RWPE1 (cell line): ENCODE data around the gene CELF4.

Experiments used
- CTCF ChIA-PET: fragments of 350-600 bp; sonication (Branson Sonifier 250); formaldehyde crosslinking; extraction: SDS; loops from one replicate; lab custom pipeline; 2021; lab: Yijun Ruan, JAX
- POLR2A ChIA-PET: fragments of 400-600 bp; formaldehyde crosslinking; extraction: SDS; loops from one replicate; lab custom pipeline; 2020; ENCODE audit warnings: antibody characterized with exemption; ENCODE audit not compliant: low non-redundant PET; lab: Yijun Ruan, JAX
- DNase-seq: peaks from one replicate; pipeline ENCODE4 v3.0.0; 2012; ENCODE audit warnings: low spot score
- H3K27ac ChIP-seq: fragments of 450-650 bp; 2 replicates; pipeline ENCODE4 v1.5.1; 2017
- CTCF ChIP-seq: fragments of 450-650 bp; conservative IDR thresholded peaks from 2 replicates; pipeline ENCODE4 v1.5.1; 2017; ENCODE audit warnings: low read depth, mild to moderate bottlenecking

Gene CELF4

GRCh38 chr18:37270666-37271052, 294.9 kb downstream of the CELF4 start:
- CTCF ChIA-PET = no interaction called here
- H3K27ac ChIP-seq = no peak overlapping the region
- TF ChIP-seq CTCF = no peak
- POLR2A ChIA-PET = no interaction called here
- DNase-seq = no peak

- DNase-seq = no peak
- POLR2A ChIA-PET = no interaction called here
- CTCF ChIA-PET = no interaction called here
- no peak overlapping the region for H3K27ac ChIP-seq
- no peak for TF ChIP-seq CTCF
Measured at GRCh38 chr18:37270038-37270665, 295.4 kb downstream of the CELF4 start.

GRCh38 chr18:37266290-37266689, 299.3 kb downstream of the CELF4 start:
- TF ChIP-seq CTCF = 0 out of 2 replicates have a peak, but pooled peaks have one; percentile 7
- ChIA-PET CTCF (no interaction called here), POLR2A (no interaction called here)
- DNase-seq = no peak
- no peak overlapping the region for H3K27ac ChIP-seq

- CTCF ChIA-PET = no interaction called here
- POLR2A ChIA-PET = no interaction called here
- no peak for TF ChIP-seq CTCF
Measured at GRCh38 chr18:37265382-37265781, 300.2 kb downstream of the CELF4 start.

GRCh38 chr18:37264956-37265355, 300.6 kb downstream of the CELF4 start:
- no peak overlapping the region for H3K27ac ChIP-seq
- TF ChIP-seq CTCF = no peak
- CTCF ChIA-PET = no interaction called here
- POLR2A ChIA-PET = no interaction called here
- no peak for DNase-seq

More at GRCh38 chr18:37265382-37265781, 300.2 kb downstream of the CELF4 start:
- DNase-seq = no peak
- H3K27ac ChIP-seq = no peak overlapping the region

GRCh38 chr18:37261988-37262387, 303.6 kb downstream of the CELF4 start:
- DNase-seq = no peak
- TF ChIP-seq CTCF = no peak
- H3K27ac ChIP-seq = no peak overlapping the region
- ChIA-PET POLR2A (no interaction called here), CTCF (no interaction called here)
